DND-41 (cell line): ENCODE data around the gene POLD2.
A peak's percentile ranks its signal among the peaks of the same experiment; 100 is the strongest.

Source experiments
- ATAC-seq: fragments of 200-7000 bp; cut with Tn5 transposase; 3 replicates; pipeline ENCODE4 v1.9.1; 2021; ENCODE audit warnings: low read depth; ENCODE audit not compliant: insufficient read depth
- DNase-seq: peaks from one replicate; pipeline ENCODE4 v3.0.0-alpha.2; 2020
- H2AFZ ChIP-seq: 2 replicates; pipeline ENCODE4 v1.6.0; 2012; ENCODE audit warnings: low read depth, low read length
- H3K27ac ChIP-seq: 2 replicates; pipeline ENCODE4 v1.5.1; 2012; ENCODE audit warnings: low read length, inconsistent platforms
- H3K27me3 ChIP-seq: fragments of 200-600 bp; sonication (generic); 2 replicates; pipeline ENCODE4 v1.6.0; 2012; ENCODE audit warnings: low read length, mild to moderate bottlenecking, inconsistent platforms; ENCODE audit not compliant: insufficient read depth, poor library complexity
- H3K36me3 ChIP-seq: 2 replicates; pipeline ENCODE4 v1.5.1; 2012; ENCODE audit warnings: low read length, inconsistent platforms; ENCODE audit not compliant: insufficient read depth
- H3K4me1 ChIP-seq: 2 replicates; pipeline ENCODE4 v1.5.1; 2012; ENCODE audit warnings: mild to moderate bottlenecking, low read length; ENCODE audit not compliant: insufficient read depth
- H3K4me2 ChIP-seq: 2 replicates; pipeline ENCODE4 v1.6.0; 2012; ENCODE audit warnings: mild to moderate bottlenecking, moderate library complexity, low read length, inconsistent platforms; ENCODE audit not compliant: insufficient read depth
- H3K4me3 ChIP-seq, 2 experiments: fragments of 200-600 bp in 1 of 2; shearing (Covaris generic) in 1 of 2; 2 replicates each; pipeline ENCODE4 v1.5.1; 2012 to 2016; ENCODE audit warnings: inconsistent platforms in 2 of 2, low read length in 2 of 2, mild to moderate bottlenecking in 2 of 2, low read depth in 1 of 2, moderate library complexity in 1 of 2
- H3K79me2 ChIP-seq: 2 replicates; pipeline ENCODE4 v1.6.0; 2012; ENCODE audit warnings: low read length, inconsistent platforms; ENCODE audit not compliant: insufficient read depth
- H3K9ac ChIP-seq: 2 replicates; pipeline ENCODE4 v1.6.0; 2012; ENCODE audit warnings: low read depth, mild to moderate bottlenecking, inconsistent platforms, low read length, moderate library complexity
- H3K9me3 ChIP-seq: 2 replicates; pipeline ENCODE4 v1.5.1; 2012; ENCODE audit warnings: low read length, moderate library complexity, mild to moderate bottlenecking, inconsistent platforms; ENCODE audit not compliant: insufficient read depth, severe bottlenecking
- H4K20me1 ChIP-seq: 2 replicates; pipeline ENCODE4 v1.6.0; 2012; ENCODE audit warnings: low read length; ENCODE audit not compliant: insufficient read depth
- CTCF ChIP-seq: IDR thresholded peaks from 2 replicates; pipeline ENCODE4 v1.5.1; 2012; ENCODE audit warnings: borderline replicate concordance, low read length, moderate library complexity, mild to moderate bottlenecking; ENCODE audit not compliant: poor library complexity, severe bottlenecking; ENCODE audit errors: extremely low read depth
- EZH2 ChIP-seq: IDR thresholded peaks from 3 replicates; pipeline ENCODE4 v1.6.1; 2012; ENCODE audit warnings: borderline replicate concordance, low read depth, mild to moderate bottlenecking, moderate library complexity, low read length, inconsistent platforms; ENCODE audit not compliant: severe bottlenecking

POLD2 gene

DNA sequence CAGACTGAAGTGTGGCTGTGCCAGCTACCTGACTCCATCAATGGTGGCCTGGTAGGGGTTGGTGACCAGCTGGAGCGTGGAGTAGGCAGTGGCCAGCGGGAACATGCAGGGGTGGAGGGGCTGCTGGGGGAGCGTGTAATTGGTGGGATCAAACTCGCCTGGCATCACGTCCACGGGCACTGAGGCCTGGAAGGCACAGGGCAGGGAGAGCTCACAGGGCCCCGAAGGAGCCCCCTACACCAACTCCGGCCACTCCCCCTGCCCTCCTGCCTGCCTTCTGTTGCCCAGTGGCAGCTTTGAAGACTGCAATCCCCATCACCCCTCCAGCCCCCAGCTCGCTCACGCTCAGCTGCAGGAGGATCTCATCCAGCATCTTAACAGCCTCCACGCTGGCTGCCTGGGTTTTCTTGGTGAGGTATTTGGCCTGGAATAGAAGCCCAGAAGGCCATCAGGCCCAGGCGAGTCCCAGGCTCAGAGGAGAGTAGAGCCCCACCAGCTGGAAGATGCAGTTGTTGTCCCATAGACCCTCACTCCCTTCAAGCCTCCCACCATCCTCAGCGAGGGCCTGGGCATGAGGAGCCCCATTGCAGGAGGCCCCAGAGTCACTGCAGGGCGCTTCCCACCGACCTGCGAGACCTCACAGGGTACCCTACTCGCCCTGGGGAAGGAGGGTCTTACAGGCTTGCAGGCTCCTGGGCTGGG is 7.1 kb downstream of the POLD2 start:
- ATAC-seq, result peak; percentile 3; the same call in 2 of the 3 replicates
- H3K36me3 ChIP-seq, result peaks cover 95% of the 10 kb centered on the region

GRCh38 chr7:44114586-44115310 is 8.6 kb downstream of the POLD2 start:
- TF ChIP-seq EZH2, result no peak
- TF ChIP-seq CTCF, result no peak
- H3K4me1 ChIP-seq, result peaks cover 22% of the 10 kb centered on the region
- peak overlapping the region; percentile 10; the same call in 1 of the 2 replicates for H3K4me2 ChIP-seq
- H4K20me1 ChIP-seq, result peaks cover 86% of the 10 kb centered on the region
- no peak overlapping the region for H3K4me3 ChIP-seq
- DNase-seq (peak; percentile 33), ATAC-seq (peak; percentile 15)
- H3K27ac ChIP-seq, result 0 out of 2 replicates have a peak overlapping the region, but pooled peaks have one; percentile 15
- no peaks in the 10 kb centered on the region for H3K9me3 ChIP-seq
- no peak overlapping the region for H3K9ac ChIP-seq
- H2AFZ ChIP-seq, result no peak overlapping the region
- peaks cover 95% of the 10 kb centered on the region for H3K36me3 ChIP-seq
- no peaks in the 10 kb centered on the region for H3K27me3 ChIP-seq
- H3K79me2 ChIP-seq, result peaks cover 51% of the 10 kb centered on the region

More for the DNA sequence above, 7.1 kb downstream of the POLD2 start:
- Histone ChIP-seq H4K20me1 (peaks cover 76% of the 10 kb centered on the region), H3K9me3 (no peaks in the 10 kb centered on the region), H3K4me2 (no peak overlapping the region), H3K27me3 (no peaks in the 10 kb centered on the region), H3K27ac (no peak overlapping the region), H3K79me2 (peaks cover 51% of the 10 kb centered on the region), H3K4me1 (peaks cover 24% of the 10 kb centered on the region), H3K9ac (no peak overlapping the region), H3K4me3 (no peak overlapping the region), H2AFZ (no peak overlapping the region)
- peak; percentile 21 for DNase-seq
- TF ChIP-seq CTCF, result no peak
- TF ChIP-seq EZH2, result no peak

DNA sequence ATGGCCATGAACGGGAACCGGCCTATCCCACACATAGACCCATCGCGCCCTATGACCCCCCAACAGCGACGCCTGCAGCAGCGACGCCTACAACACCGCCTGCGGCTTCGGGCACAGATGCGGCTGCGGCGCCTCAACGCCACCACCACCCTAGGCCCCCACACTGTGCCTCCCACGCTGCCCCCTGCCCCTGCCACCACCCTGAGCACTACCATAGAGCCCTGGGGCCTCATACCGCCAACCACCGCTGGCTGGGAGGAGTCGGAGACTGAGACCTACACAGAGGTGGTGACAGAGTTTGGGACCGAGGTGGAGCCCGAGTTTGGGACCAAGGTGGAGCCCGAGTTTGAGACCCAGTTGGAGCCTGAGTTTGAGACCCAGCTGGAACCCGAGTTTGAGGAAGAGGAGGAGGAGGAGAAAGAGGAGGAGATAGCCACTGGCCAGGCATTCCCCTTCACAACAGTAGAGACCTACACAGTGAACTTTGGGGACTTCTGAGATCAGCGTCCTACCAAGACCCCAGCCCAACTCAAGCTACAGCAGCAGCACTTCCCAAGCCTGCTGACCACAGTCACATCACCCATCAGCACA is 9.5 kb downstream of the POLD2 start:
- Histone ChIP-seq H3K27ac (0 out of 2 replicates have a peak overlapping the region, but pooled peaks have one; percentile 15), H3K9ac (no peak overlapping the region), H3K27me3 (no peaks in the 10 kb centered on the region), H3K4me2 (no peak overlapping the region), H3K79me2 (peaks cover 51% of the 10 kb centered on the region), H3K36me3 (peaks cover 95% of the 10 kb centered on the region), H4K20me1 (peaks cover 88% of the 10 kb centered on the region), H3K4me1 (peaks cover 20% of the 10 kb centered on the region), H2AFZ (no peak overlapping the region), H3K9me3 (no peaks in the 10 kb centered on the region), H3K4me3 (no peak overlapping the region)
- peak; percentile 32 for DNase-seq
- TF ChIP-seq EZH2 (no peak), CTCF (no peak)
- peak; percentile 15; the same call in 2 of the 3 replicates for ATAC-seq
